K562 (cell line): Measurements from ENCODE around the gene ARHGAP26. TPM values are rescaled to one million over a fixed set of nuclear protein-coding genes. Genes with fewer than 3 reads are reported as not detected.

Experiments
- ATAC-seq: fragments of 200-7000 bp; cut with Tn5 transposase; 3 replicates; pipeline ENCODE4 v1.9.1; 2020; ENCODE audit warnings: moderate library complexity
- BruUV-seq: library from RNA; stranded (reverse); fragments of 400-500 nt; replicated peaks from 2 replicates; lab custom pipeline; 2021; lab: Mats Ljungman, UMichigan
- CTCF ChIA-PET: fragments of 300-600 bp; formaldehyde crosslinking; extraction: SDS; loops from one replicate; lab custom pipeline; 2021; ENCODE audit warnings: low intra/inter-chr PET ratio; lab: Yijun Ruan, JAX
- POLR2A ChIA-PET: fragments of 300-600, 350-650 bp; sonication (Branson Sonifier 250); formaldehyde crosslinking; extraction: SDS; loops from one replicate; lab custom pipeline; 2021; ENCODE audit warnings: antibody characterized with exemption, inconsistent platforms; lab: Yijun Ruan, JAX
- DNase-seq, 4 experiments: peaks; one replicate each; pipeline versions ENCODE4 v3.0.0 to v3.0.0-alpha.2; 2011 to 2018; ENCODE audit warnings: low spot score in 3 of 4, mixed read lengths in 3 of 4; ENCODE audit errors: extremely low read depth in 1 of 4
- FAIRE-seq: peaks from 2 replicates; lab custom pipeline; 2011; peaks lifted over from hg19 to GRCh38; lab: Jason Lieb, UNC
- H2AFZ ChIP-seq: 2 replicates; pipeline ENCODE4 v1.6.0; 2011; ENCODE audit warnings: low read depth, low read length, control low read depth, inconsistent platforms
- H3K27ac ChIP-seq: fragments of 200-600 bp; 3 replicates; pipeline ENCODE4 v1.8.0; 2011; ENCODE audit warnings: low read depth, mild to moderate bottlenecking, control low read depth, inconsistent platforms, low read length, moderate library complexity, mixed read lengths; ENCODE audit errors: extremely low read depth
- H3K27me3 ChIP-seq, 2 experiments: fragments of 300-600 bp in 1 of 2; 2 replicates in 1 of 2; 3 replicates in 1 of 2; pipeline versions ENCODE4 v1.6.0 to v1.8.0; 2011; ENCODE audit warnings: inconsistent platforms in 2 of 2, low read length in 2 of 2, mild to moderate bottlenecking in 1 of 2, mixed read lengths in 1 of 2, moderate library complexity in 1 of 2; ENCODE audit not compliant: control insufficient read depth in 2 of 2, insufficient read depth in 2 of 2
- H3K36me3 ChIP-seq: fragments of 300-600 bp; 3 replicates; pipeline ENCODE4 v1.8.0; 2011; ENCODE audit warnings: mild to moderate bottlenecking, low read length, inconsistent platforms; ENCODE audit not compliant: control insufficient read depth, insufficient read depth
- H3K4me1 ChIP-seq, 2 experiments: fragments of 200-600 bp in 1 of 2; replicated peaks in 1 of 2; 2 replicates in 1 of 2; 3 replicates in 1 of 2; pipeline versions ENCODE4 v1.5.1 to v1.8.0; 2011; ENCODE audit warnings: inconsistent platforms in 2 of 2, low read length in 2 of 2, mild to moderate bottlenecking in 1 of 2, mixed read lengths in 1 of 2, moderate library complexity in 1 of 2; ENCODE audit not compliant: control insufficient read depth in 2 of 2, insufficient read depth in 2 of 2
- H3K4me2 ChIP-seq: 2 replicates; pipeline ENCODE4 v1.6.1; 2011; ENCODE audit warnings: low read length, control low read depth, inconsistent platforms, mixed read lengths; ENCODE audit not compliant: insufficient read depth
- H3K4me3 ChIP-seq: fragments of 200-600 bp; sonication (generic), shearing (Covaris generic); 2 replicates; pipeline ENCODE4 v1.5.1; 2016; ENCODE audit warnings: control low read depth, inconsistent platforms
- H3K79me2 ChIP-seq: fragments of 200-600 bp; 3 replicates; pipeline ENCODE4 v1.8.0; 2011; ENCODE audit warnings: low read length, inconsistent platforms; ENCODE audit not compliant: control insufficient read depth, insufficient read depth
- H3K9ac ChIP-seq, 2 experiments: 2 replicates each; pipeline versions ENCODE4 v1.6.0 to v1.6.1; 2011; ENCODE audit warnings: low read depth in 2 of 2, low read length in 2 of 2, control low read depth in 1 of 2, inconsistent platforms in 1 of 2, mild to moderate bottlenecking in 1 of 2, mixed read lengths in 1 of 2; ENCODE audit not compliant: insufficient read depth in 1 of 2
- H3K9me1 ChIP-seq: one replicate; pipeline ENCODE4 v1.6.0; 2011; ENCODE audit warnings: inconsistent platforms, mild to moderate bottlenecking, low read length, moderate library complexity; ENCODE audit not compliant: control insufficient read depth, insufficient read depth
- H3K9me3 ChIP-seq: replicated peaks from 2 replicates; pipeline ENCODE4 v1.5.1; 2011; ENCODE audit warnings: low read depth, low read length, inconsistent platforms; ENCODE audit not compliant: control insufficient read depth, insufficient read depth
- H4K20me1 ChIP-seq: replicated peaks from 2 replicates; pipeline ENCODE4 v1.6.1; 2011; ENCODE audit warnings: low read length, inconsistent platforms, mixed read lengths; ENCODE audit not compliant: control insufficient read depth, insufficient read depth
- CTCF ChIP-seq, 3 experiments: IDR thresholded peaks in 2 of 3; conservative IDR thresholded peaks in 1 of 3; 2 replicates each; pipeline ENCODE4 v1.5.1; 2011 to 2012; ENCODE audit warnings: low read length in 3 of 3, mild to moderate bottlenecking in 3 of 3, control low read depth in 2 of 3, improper control_type of control experiment in 1 of 3, inconsistent platforms in 1 of 3, low read depth in 1 of 3, mixed read lengths in 1 of 3, moderate library complexity in 1 of 3; ENCODE audit not compliant: insufficient read depth in 2 of 3
- EGR1 ChIP-seq: fragments of 450-650 bp; conservative IDR thresholded peaks from 2 replicates; pipeline ENCODE4 v1.6.1; 2017; ENCODE audit warnings: mild to moderate bottlenecking
- ELF1 ChIP-seq: fragments of 200-800 bp; sonication (Bioruptor generic); IDR thresholded peaks from 2 replicates; pipeline ENCODE4 v1.6.1; 2016; ENCODE audit warnings: missing genetic modification characterization, missing compliant biosample characterization
- HDAC8 ChIP-seq: fragments of 450-650 bp; IDR thresholded peaks from 2 replicates; pipeline ENCODE4 v1.6.1; 2016; ENCODE audit warnings: mild to moderate bottlenecking, missing genetic modification characterization, moderate library complexity, missing compliant biosample characterization
- HNRNPLL ChIP-seq: fragments of 200-400 bp; formaldehyde crosslinking; IDR thresholded peaks from 2 replicates; pipeline ENCODE4 v1.6.1; 2017; ENCODE audit warnings: low read length, low read depth, mild to moderate bottlenecking; ENCODE audit not compliant: poor library complexity, severe bottlenecking
- JUND ChIP-seq, 2 experiments: IDR thresholded peaks; 2 replicates in 1 of 2; 3 replicates in 1 of 2; pipeline ENCODE4 v1.6.1; 2011; ENCODE audit warnings: borderline replicate concordance in 2 of 2, low read depth in 2 of 2, low read length in 2 of 2, improper control_type of control experiment in 1 of 2, missing biosample characterization in 1 of 2, missing genetic modification characterization in 1 of 2, missing genetic modification reagents in 1 of 2
- LEF1 ChIP-seq: fragments of 450-650 bp; IDR thresholded peaks from 2 replicates; pipeline ENCODE4 v1.6.1; 2016; ENCODE audit warnings: mild to moderate bottlenecking
- NCOR1 ChIP-seq: fragments of 450-650 bp; IDR thresholded peaks from 2 replicates; pipeline ENCODE4 v1.6.1; 2016; ENCODE audit warnings: mild to moderate bottlenecking, moderate library complexity
- PCBP2 ChIP-seq: fragments of 200-400 bp; formaldehyde crosslinking; IDR thresholded peaks from 2 replicates; pipeline ENCODE4 v1.6.1; 2018; ENCODE audit warnings: low read length, low read depth, mild to moderate bottlenecking, moderate library complexity; ENCODE audit not compliant: poor library complexity, severe bottlenecking
- PRMT5 ChIP-seq: sonication (generic); formaldehyde crosslinking; IDR thresholded peaks from 2 replicates; pipeline ENCODE4 v1.5.0; 2020; ENCODE audit warnings: missing genetic modification reagents
- XRCC3 ChIP-seq: fragments of 450-650 bp; IDR thresholded peaks from 2 replicates; pipeline ENCODE4 v1.6.1; 2017; ENCODE audit warnings: mild to moderate bottlenecking, moderate library complexity
- ZFP36 ChIP-seq: fragments of 150-350 bp; IDR thresholded peaks from 2 replicates; pipeline ENCODE4 v1.6.1; 2018; ENCODE audit warnings: low read length, low read depth; ENCODE audit not compliant: partially characterized antibody
- ZFPM2 ChIP-seq: fragments of 250-450 bp; sonication (Bioruptor Pico); IDR thresholded peaks from 2 replicates; pipeline ENCODE4 v1.5.1; 2022; ENCODE audit warnings: mild to moderate bottlenecking
- ZNF146 ChIP-seq: IDR thresholded peaks from one replicate; pipeline ENCODE4 v1.6.1; 2018; ENCODE audit warnings: missing compliant biosample characterization; ENCODE audit not compliant: unreplicated experiment
- ZNF263 ChIP-seq: sonication (generic); formaldehyde crosslinking; IDR thresholded peaks from 2 replicates; pipeline ENCODE4 v1.8.0; 2022; ENCODE audit warnings: mild to moderate bottlenecking, missing genetic modification reagents, borderline replicate concordance
- ZNF644 ChIP-seq: fragments of 200-800 bp; sonication (Bioruptor generic); IDR thresholded peaks from 2 replicates; pipeline ENCODE4 v1.6.1; 2016; ENCODE audit warnings: low read depth, missing genetic modification characterization, missing compliant biosample characterization
- ZNF76 ChIP-seq: fragments of 250-450 bp; sonication (Bioruptor Pico); IDR thresholded peaks from 2 replicates; pipeline ENCODE4 v1.4.0; 2020; ENCODE audit warnings: mild to moderate bottlenecking, moderate library complexity, borderline replicate concordance
- WGBS: fragments of 100-300 bp; shearing (Covaris generic); methylation state at CpG from one replicate; pipeline ENCODE4 v1.1.6; 2016; ENCODE audit warnings: low coverage, mixed read lengths; ENCODE audit not compliant: insufficient coverage; ENCODE audit errors: missing lambda C conversion rate; 5-methylcytosine and 5-hydroxymethylcytosine counted together
- in situ Hi-C: fragments of 300-500 bp; cut with MboI; formaldehyde crosslinking; loops from 4 replicates; pipeline ENCODE4 v1.15.0; 2018; ENCODE audit warnings: inconsistent platforms, mixed read lengths
- intact Hi-C: fragments of 100-400 bp; cut with micrococcal nuclease; formaldehyde crosslinking; loops from 2 replicates; pipeline ENCODE4 v1.14.2; 2022
- polyA plus RNA-seq, 8 experiments: library from polyadenylated mRNA; depleted of rRNA in 4 of 8; stranded (reverse) in 5 of 8; unstranded in 3 of 8; fragments of >200 nt; fragmentation: Nextera tagmentation in 2 of 8; fragmentation: Illumina TruSeq in 1 of 8; extraction: Ambion mirVana in 2 of 8; extraction: Trizol in 1 of 8; gene quantifications; 2 replicates each; pipeline versions ENCODE4 v1.2.1 to v1.2.3, GENCODE V29; 2011 to 2014; ENCODE audit warnings: inconsistent platforms in 1 of 8, missing spikeins in 1 of 8
- total RNA-seq, 7 experiments: library from RNA; depleted of rRNA in 6 of 7; stranded (reverse); fragments of >200 nt in 6 of 7; fragmentation: Illumina TruSeq in 2 of 7; extraction: Trizol in 2 of 7; gene quantifications; 2 replicates each; pipeline versions ENCODE4 v1.2.1 to v1.2.3, GENCODE V29; 2011 to 2021; ENCODE audit warnings: low replicate concordance in 1 of 7
- TF ChIP-seq, protein P1 (sequence below): fragments of 250-450 bp; sonication (Bioruptor Pico); IDR thresholded peaks from 2 replicates; pipeline ENCODE4 v1.8.0; 2021; ENCODE audit warnings: moderate library complexity, mild to moderate bottlenecking, inconsistent platforms

ARHGAP26 gene
- total and polyA plus RNA-seq, 9 of the 15 experiments (the other 6 are each of a cell fraction or from before 2014, with no cell fraction given), result 0.13 to 1.1 (median 0.55) TPM

GRCh38 chr5:143131972-143132371, 361.8 kb downstream of the ARHGAP26 start:
- no TSS peak for BruUV-seq
- H3K79me2 ChIP-seq, result no peaks in the 10 kb centered on the region
- in situ Hi-C loops, result no loop called here
- WGBS, result 16% methylated on average over 5 of the region's 6 CpGs
- intact Hi-C loops, result no loop called here
- CTCF ChIA-PET, result no interaction called here
- no peak for DNase-seq
- no peak overlapping the region for H3K4me3 ChIP-seq
- no peak for ATAC-seq
- no peaks in the 10 kb centered on the region for H3K36me3 ChIP-seq
- H2AFZ ChIP-seq, result no peak overlapping the region
- no peak overlapping the region for H3K4me2 ChIP-seq
- POLR2A ChIA-PET, result interaction anchor here (0.6 to 0.8 kb wide), 2 partner anchors 11 to 29 kb away, joined by 3 to 4 read pairs; no protein-coding TSS in a partner anchor
- H3K9me1 ChIP-seq, result no peaks in the 10 kb centered on the region
- TF ChIP-seq ZFP36 (no peak), ZNF263 (CRISPR knock-in tag) (no peak), JUND (IDR thresholded peaks at IDR 0.05; ENCODE audit: borderline replicate concordance, low read depth, low read length) (no peak), JUND (tag; IDR thresholded peaks at IDR 0.05; ENCODE audit: borderline replicate concordance, low read depth, low read length) (no peak), PRMT5 (CRISPR knock-in tag) (no peak), LEF1 (no peak), ZNF146 (CRISPR knock-in tag) (no peak), ZFPM2 (CRISPR knock-in tag) (no peak), ZNF644 (no peak), HDAC8 (tag) (no peak), EGR1 (no peak), XRCC3 (no peak), HNRNPLL (no peak), PCBP2 (no peak), ZNF76 (CRISPR knock-in tag) (no peak), NCOR1 (no peak), ELF1 (no peak), CTCF (IDR thresholded peaks at IDR 0.05 in 2 of 3, conservative IDR thresholded peaks at IDR 0.05 in 1 of 3; ENCODE audit: insufficient read depth in 2 of 3, low read depth in 1 of 3, low read length in 3 of 3) (no peak)
- TF ChIP-seq, protein P1, sequence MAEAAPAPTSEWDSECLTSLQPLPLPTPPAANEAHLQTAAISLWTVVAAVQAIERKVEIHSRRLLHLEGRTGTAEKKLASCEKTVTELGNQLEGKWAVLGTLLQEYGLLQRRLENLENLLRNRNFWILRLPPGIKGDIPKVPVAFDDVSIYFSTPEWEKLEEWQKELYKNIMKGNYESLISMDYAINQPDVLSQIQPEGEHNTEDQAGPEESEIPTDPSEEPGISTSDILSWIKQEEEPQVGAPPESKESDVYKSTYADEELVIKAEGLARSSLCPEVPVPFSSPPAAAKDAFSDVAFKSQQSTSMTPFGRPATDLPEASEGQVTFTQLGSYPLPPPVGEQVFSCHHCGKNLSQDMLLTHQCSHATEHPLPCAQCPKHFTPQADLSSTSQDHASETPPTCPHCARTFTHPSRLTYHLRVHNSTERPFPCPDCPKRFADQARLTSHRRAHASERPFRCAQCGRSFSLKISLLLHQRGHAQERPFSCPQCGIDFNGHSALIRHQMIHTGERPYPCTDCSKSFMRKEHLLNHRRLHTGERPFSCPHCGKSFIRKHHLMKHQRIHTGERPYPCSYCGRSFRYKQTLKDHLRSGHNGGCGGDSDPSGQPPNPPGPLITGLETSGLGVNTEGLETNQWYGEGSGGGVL (CRISPR knock-in tag), result no peak
- no peak overlapping the region for H3K9ac ChIP-seq
- H3K4me1 ChIP-seq, result peaks cover 0 to 13% of the 10 kb centered on the region in 2 experiments; a peak in 1 of 5 replicates
- H3K9me3 ChIP-seq, result no peaks in the 10 kb centered on the region
- H3K27me3 ChIP-seq, result no peaks in the 10 kb centered on the region
- H4K20me1 ChIP-seq, result no peaks in the 10 kb centered on the region
- no peak for FAIRE-seq
- H3K27ac ChIP-seq, result no peak overlapping the region
